GM12878 (cell line): Measurements from ENCODE around the gene SPATA31C1. TPM values are rescaled to one million over a fixed set of nuclear protein-coding genes. Genes with fewer than 3 reads are reported as not detected.

Experiments used
- ATAC-seq: fragments of 200-7000 bp; cut with Tn5 transposase; 3 replicates; pipeline ENCODE4 v1.9.1; 2020; ENCODE audit warnings: mild to moderate bottlenecking, moderate library complexity
- BruUV-seq: library from RNA; stranded (reverse); fragments of 400-500 nt; replicated peaks from 2 replicates; lab custom pipeline; 2021; lab: Mats Ljungman, UMichigan
- CTCF ChIA-PET: fragments of 300-600 bp; sonication (Branson Sonifier 250); formaldehyde crosslinking; extraction: SDS; loops from one replicate; lab custom pipeline; 2021; ENCODE audit warnings: inconsistent platforms; lab: Yijun Ruan, JAX
- POLR2A ChIA-PET: fragments of 350-600 bp; formaldehyde crosslinking; extraction: SDS; loops from one replicate; lab custom pipeline; 2021; ENCODE audit warnings: inconsistent platforms; lab: Charles Lee
- RAD21 ChIA-PET: fragments of 300-600 bp; sonication (Branson Sonifier 250); formaldehyde crosslinking; loops from one replicate; lab custom pipeline; 2023; ENCODE audit warnings: antibody characterized with exemption; ENCODE audit not compliant: unreplicated experiment; lab: Charles Lee
- SMC1A ChIA-PET: fragments of 300-600 bp; sonication (Branson Sonifier 250); formaldehyde crosslinking; loops from one replicate; lab custom pipeline; 2023; ENCODE audit not compliant: unreplicated experiment, uncharacterized antibody; lab: Charles Lee
- DNase-seq: peaks from one replicate; pipeline ENCODE4 v3.0.0-alpha.2; 2011; ENCODE audit warnings: low read depth, low spot score
- FAIRE-seq: peaks from 3 replicates; lab custom pipeline; 2011; peaks lifted over from hg19 to GRCh38; lab: Jason Lieb, UNC
- H2AFZ ChIP-seq: 2 replicates; pipeline ENCODE4 v1.6.0; 2011; ENCODE audit warnings: low read depth, low read length, control low read depth; ENCODE audit not compliant: control insufficient read depth
- H3K27ac ChIP-seq: 2 replicates; pipeline ENCODE4 v1.5.1; 2011; ENCODE audit warnings: control low read depth; ENCODE audit not compliant: control insufficient read depth, insufficient read depth
- H3K27me3 ChIP-seq, 2 experiments: replicated peaks in 1 of 2; 2 replicates each; pipeline versions ENCODE4 v1.6.0 to v1.6.1; 2011; ENCODE audit warnings: low read length in 1 of 2; ENCODE audit not compliant: control insufficient read depth in 2 of 2, insufficient read depth in 2 of 2
- H3K36me3 ChIP-seq, 2 experiments: 2 replicates each; pipeline ENCODE4 v1.5.1; 2011; ENCODE audit warnings: low read length in 1 of 2; ENCODE audit not compliant: control insufficient read depth in 2 of 2, insufficient read depth in 2 of 2
- H3K4me1 ChIP-seq: 2 replicates; pipeline ENCODE4 v1.6.1; 2011; ENCODE audit warnings: mild to moderate bottlenecking, low read length, moderate library complexity, mixed read lengths; ENCODE audit not compliant: control insufficient read depth, insufficient read depth
- H3K4me2 ChIP-seq: 2 replicates; pipeline ENCODE4 v1.6.0; 2011; ENCODE audit warnings: control low read depth; ENCODE audit not compliant: control insufficient read depth, insufficient read depth
- H3K4me3 ChIP-seq: fragments of 200-600 bp; sonication (generic); 2 replicates; pipeline ENCODE4 v1.5.1; 2016
- H3K79me2 ChIP-seq: 2 replicates; pipeline ENCODE4 v1.6.0; 2011; ENCODE audit warnings: low read length; ENCODE audit not compliant: control insufficient read depth, insufficient read depth
- H3K9ac ChIP-seq: 2 replicates; pipeline ENCODE4 v1.8.0; 2011; ENCODE audit warnings: low read length, control low read depth, mixed read lengths; ENCODE audit not compliant: control insufficient read depth, insufficient read depth
- H3K9me3 ChIP-seq: replicated peaks from 3 replicates; pipeline ENCODE4 v1.5.1; 2011; ENCODE audit warnings: mild to moderate bottlenecking, low read length; ENCODE audit not compliant: control insufficient read depth, insufficient read depth
- H4K20me1 ChIP-seq: 2 replicates; pipeline ENCODE4 v1.6.0; 2011; ENCODE audit not compliant: control insufficient read depth, insufficient read depth
- CEBPZ ChIP-seq: fragments of 150-350 bp; IDR thresholded peaks from 2 replicates; pipeline ENCODE4 v1.6.1; 2016; ENCODE audit warnings: low read depth, low read length
- RAD21 ChIP-seq: IDR thresholded peaks from 2 replicates; pipeline ENCODE4 v1.6.1; 2011; ENCODE audit warnings: mild to moderate bottlenecking, low read depth, low read length, moderate library complexity; ENCODE audit not compliant: insufficient read depth
- RBBP5 ChIP-seq: fragments of 200-600 bp; sonication (generic); conservative IDR thresholded peaks from 2 replicates; pipeline ENCODE4 v1.6.1; 2016
- RFX5 ChIP-seq: IDR thresholded peaks from 2 replicates; pipeline ENCODE4 v1.6.1; 2011; ENCODE audit warnings: low read depth, low read length, improper control_type of control experiment
- STAT3 ChIP-seq: IDR thresholded peaks from 2 replicates; pipeline ENCODE4 v1.6.1; 2011; ENCODE audit warnings: low read depth, low read length, improper control_type of control experiment
- ZBTB33 ChIP-seq: fragments of 450-650 bp; IDR thresholded peaks from 2 replicates; pipeline ENCODE4 v1.6.1; 2017; ENCODE audit warnings: mild to moderate bottlenecking
- WGBS: methylation state at CpG from one replicate; pipeline ENCODE4 v1.1.6; 2016; ENCODE audit warnings: low lambda C conversion rate; ENCODE audit not compliant: insufficient replicate concordance, insufficient coverage; ENCODE audit errors: missing lambda C conversion rate; 5-methylcytosine and 5-hydroxymethylcytosine counted together
- in situ Hi-C: fragments of 300-500 bp; cut with MboI; formaldehyde crosslinking; loops from 9 replicates; pipeline ENCODE4 v1.14.3; 2018; ENCODE audit warnings: mixed read lengths
- intact Hi-C: fragments of 100-400 bp; cut with micrococcal nuclease; formaldehyde crosslinking; loops from one replicate; pipeline ENCODE4 v1.14.2; 2022; ENCODE audit not compliant: unreplicated experiment
- polyA plus RNA-seq, 11 experiments: library from polyadenylated mRNA; depleted of rRNA in 4 of 11; unstranded in 6 of 11; stranded (reverse) in 5 of 11; fragments of >200 nt; fragmentation: Nextera tagmentation in 4 of 11; fragmentation: Illumina TruSeq in 1 of 11; extraction: Ambion mirVana in 4 of 11; extraction: Trizol in 1 of 11; gene quantifications; 1 replicate in 1 of 11; 2 replicates in 10 of 11; pipeline versions ENCODE4 v1.2.1 to v1.2.3, GENCODE V29; 2011 to 2016; ENCODE audit warnings: inconsistent platforms in 2 of 11, missing spikeins in 2 of 11, low read depth in 1 of 11
- total RNA-seq, 4 experiments: library from RNA; depleted of rRNA in 3 of 4; stranded (reverse); fragments of >200 nt in 3 of 4; fragmentation: Illumina TruSeq in 1 of 4; extraction: Trizol in 1 of 4; gene quantifications; 2 replicates each; pipeline versions ENCODE4 v1.2.1 to v1.2.3, GENCODE V29; 2013 to 2021

The SPATA31C1 gene
- total and polyA plus RNA-seq, 10 of the 15 experiments (the other 5 are each of a cell fraction or from before 2014, with no cell fraction given) = not detected

DNA sequence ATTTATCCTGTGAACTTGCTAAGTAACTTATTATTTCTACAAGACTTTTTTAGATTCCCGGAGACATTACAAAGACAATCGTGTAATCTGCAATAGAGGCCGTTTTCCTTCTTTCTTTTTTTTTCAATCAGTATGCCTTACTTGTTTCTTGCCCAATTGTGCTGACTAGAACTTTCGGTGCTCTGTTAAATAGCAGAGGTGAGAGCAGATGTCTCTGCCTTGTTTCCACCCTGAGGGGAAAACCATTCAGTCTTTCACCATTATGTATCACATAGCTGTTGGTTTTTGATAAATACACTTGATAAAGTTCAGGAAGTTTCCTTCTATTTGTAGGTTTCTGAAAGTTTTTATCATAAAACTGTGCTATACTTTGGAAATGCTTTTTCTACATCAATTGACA lies 24.8 kb upstream of the SPATA31C1 start:
- TF ChIP-seq ZBTB33 = no peak
- no peak for TF ChIP-seq RAD21
- no peak for TF ChIP-seq RBBP5
- no peak for TF ChIP-seq RFX5
- TF ChIP-seq CEBPZ = no peak
- TF ChIP-seq STAT3 = no peak
- TF ChIP-seq, all 136 proteins: peak for 0
- ATAC-seq (no peak), FAIRE-seq (no peak), DNase-seq (no peak)
- whole genome bisulfite sequencing = 13% methylated on average over 4 of the region's 4 CpGs
- H3K4me1 ChIP-seq = no peaks in the 10 kb centered on the region
- H3K9me3 ChIP-seq = no peaks in the 10 kb centered on the region
- no TSS peak for BruUV-seq
- no peaks in the 10 kb centered on the region for H3K27me3 ChIP-seq
- H2AFZ ChIP-seq = no peak overlapping the region
- no peaks in the 10 kb centered on the region for H4K20me1 ChIP-seq
- ChIA-PET CTCF (no interaction called here), POLR2A (no interaction called here), RAD21 (no interaction called here), SMC1A (no interaction called here)
- no peak overlapping the region for H3K27ac ChIP-seq
- no peak overlapping the region for H3K9ac ChIP-seq
- in situ Hi-C loops (no loop called here), intact Hi-C loops (no loop called here)
- no peaks in the 10 kb centered on the region for H3K36me3 ChIP-seq
- no peak overlapping the region for H3K4me3 ChIP-seq
- no peaks in the 10 kb centered on the region for H3K79me2 ChIP-seq
- H3K4me2 ChIP-seq = no peak overlapping the region
